AG04450 (cell line): ENCODE measurements around the gene CDH4. TPM values are rescaled to one million over a fixed set of nuclear protein-coding genes. Genes with fewer than 3 reads are reported as not detected.

Experiments used
- CTCF ChIA-PET: fragments of 300-600, 350-600 bp; formaldehyde crosslinking; extraction: SDS; loops from one replicate; lab custom pipeline; 2022; ENCODE audit warnings: antibody characterized with exemption, inconsistent platforms; lab: Charles Lee
- POLR2A ChIA-PET: fragments of 350-600 bp; formaldehyde crosslinking; extraction: SDS; loops from one replicate; lab custom pipeline; 2021; ENCODE audit warnings: antibody characterized with exemption, inconsistent platforms; lab: Yijun Ruan, JAX
- DNase-seq: peaks from one replicate; pipeline ENCODE4 v3.0.0-alpha.2; 2011; ENCODE audit warnings: low read depth, low spot score
- H3K27ac ChIP-seq: one replicate; pipeline ENCODE4 v1.5.1; 2012; ENCODE audit warnings: low read depth, low read length, control low read depth
- H3K27me3 ChIP-seq: one replicate; pipeline ENCODE4 v1.6.0; 2012; ENCODE audit warnings: low read length; ENCODE audit not compliant: control insufficient read depth, insufficient read depth
- H3K4me3 ChIP-seq: 2 replicates; pipeline ENCODE4 v1.5.1; 2011; ENCODE audit warnings: mild to moderate bottlenecking, low read depth, low read length, control low read depth
- H3K9me3 ChIP-seq: 2 replicates; pipeline ENCODE4 v1.5.1; 2012; ENCODE audit warnings: low read length; ENCODE audit not compliant: control insufficient read depth, insufficient read depth
- CTCF ChIP-seq: IDR thresholded peaks from 2 replicates; pipeline ENCODE4 v1.5.1; 2011; ENCODE audit warnings: low read depth, low read length, control low read depth, inconsistent platforms
- polyA plus RNA-seq: library from polyadenylated mRNA; depleted of rRNA; stranded (reverse); fragments of >200 nt; gene quantifications from 2 replicates; pipeline ENCODE4 v1.2.3, GENCODE V29; 2011

CDH4 gene
- polyA plus RNA-seq, 1 experiment: 1.6 TPM

DNA sequence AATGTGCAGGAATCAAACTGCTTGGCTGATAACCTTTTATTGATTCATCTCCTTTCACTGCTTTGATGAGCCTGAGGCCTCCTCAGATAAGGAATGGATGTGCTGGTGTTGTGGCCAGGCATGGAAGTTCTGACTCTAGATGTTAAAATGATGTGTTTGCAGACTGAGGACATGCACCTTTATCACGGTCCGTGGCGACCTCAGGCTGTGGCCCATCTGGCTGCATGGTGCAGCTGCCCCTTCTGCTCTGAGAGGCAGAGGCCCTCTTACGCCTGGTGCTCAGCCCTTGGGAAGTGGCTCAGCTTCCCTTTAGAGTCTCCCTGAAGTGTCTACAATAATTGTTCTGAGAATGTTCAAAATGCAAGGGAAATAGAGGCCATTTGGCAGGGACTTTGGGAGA is 26.2 kb downstream of the CDH4 start:
- no peak for TF ChIP-seq CTCF
- CTCF ChIA-PET: no interaction called here

DNA sequence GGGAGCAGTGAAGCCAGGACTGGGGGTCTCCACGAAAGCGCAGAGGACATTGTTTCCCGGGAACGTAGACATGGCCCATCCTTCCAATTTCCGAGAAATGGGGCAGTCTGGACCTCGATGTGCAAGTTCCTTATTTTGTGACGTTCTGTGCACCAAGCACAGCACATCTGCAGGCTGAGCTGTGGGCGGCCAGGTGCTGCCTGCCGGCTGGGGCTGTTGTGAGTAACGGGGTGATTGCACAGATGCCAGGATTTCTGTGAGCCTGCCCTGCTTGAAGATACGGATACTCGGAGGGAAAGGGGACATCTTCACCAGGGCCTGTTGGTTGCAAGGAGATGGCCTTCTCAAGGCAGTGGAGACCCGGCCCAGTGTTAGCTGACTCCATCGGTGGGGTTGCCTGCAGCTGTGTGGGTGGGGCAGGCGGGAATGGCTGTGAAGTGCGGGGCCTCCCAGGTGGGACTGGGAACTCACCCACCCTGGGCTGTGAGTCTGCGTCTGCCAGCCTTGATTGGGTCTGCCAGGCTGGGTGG is 27.6 kb downstream of the CDH4 start:
- no peak overlapping the region for H3K27ac ChIP-seq
- ChIA-PET POLR2A (no interaction called here), CTCF (no interaction called here)
- DNase-seq: no peak
- H3K27me3 ChIP-seq: no peaks in the 10 kb centered on the region
- H3K9me3 ChIP-seq: peaks cover 10% of the 10 kb centered on the region
- no peak overlapping the region for H3K4me3 ChIP-seq
- no peak for TF ChIP-seq CTCF

More for the DNA sequence above, 26.2 kb downstream of the CDH4 start:
- POLR2A ChIA-PET: no interaction called here
- Histone ChIP-seq H3K27me3 (no peaks in the 10 kb centered on the region), H3K4me3 (no peak overlapping the region), H3K27ac (no peak overlapping the region), H3K9me3 (peaks cover 9% of the 10 kb centered on the region)
- no peak for DNase-seq

GRCh38 chr20:61280217-61280980 is 28.3 kb downstream of the CDH4 start:
- DNase-seq: no peak

DNA sequence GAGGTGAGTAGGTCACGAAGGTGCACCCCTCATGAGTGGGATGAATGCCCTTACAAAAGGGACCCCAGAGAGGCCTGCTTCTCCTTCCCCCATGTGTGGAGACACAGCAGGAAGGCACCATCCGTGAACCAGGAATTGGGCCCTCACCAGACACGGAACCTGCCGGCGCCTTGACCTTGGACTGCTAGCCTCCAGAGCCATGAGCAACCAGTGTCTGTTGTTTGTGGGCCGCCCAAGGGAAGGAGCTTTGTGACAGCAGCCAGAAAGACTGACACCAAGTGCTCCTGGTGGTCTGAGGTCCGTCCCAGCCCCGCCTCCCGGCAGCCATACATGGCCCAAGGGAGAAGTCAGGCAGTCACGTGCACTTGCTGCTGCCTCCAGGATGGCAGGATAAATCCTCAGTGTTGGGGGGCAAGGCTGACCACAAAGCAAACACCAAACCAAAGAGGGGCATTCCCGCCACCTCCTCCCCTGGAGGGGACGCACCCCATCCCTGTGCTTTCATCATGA is 29.3 kb downstream of the CDH4 start:
- ChIA-PET CTCF (no interaction called here), POLR2A (no interaction called here)
- no peak for DNase-seq
- Histone ChIP-seq H3K9me3 (peaks cover 7% of the 10 kb centered on the region), H3K4me3 (no peak overlapping the region), H3K27me3 (no peaks in the 10 kb centered on the region), H3K27ac (no peak overlapping the region)
- no peak for TF ChIP-seq CTCF

More at GRCh38 chr20:61280217-61280980, 28.3 kb downstream of the CDH4 start:
- ChIA-PET POLR2A (no interaction called here), CTCF (no interaction called here)
- H3K27ac ChIP-seq: no peak overlapping the region
- TF ChIP-seq CTCF: no peak
- peaks cover 7% of the 10 kb centered on the region for H3K9me3 ChIP-seq
- no peak overlapping the region for H3K4me3 ChIP-seq
- H3K27me3 ChIP-seq: no peaks in the 10 kb centered on the region

DNA sequence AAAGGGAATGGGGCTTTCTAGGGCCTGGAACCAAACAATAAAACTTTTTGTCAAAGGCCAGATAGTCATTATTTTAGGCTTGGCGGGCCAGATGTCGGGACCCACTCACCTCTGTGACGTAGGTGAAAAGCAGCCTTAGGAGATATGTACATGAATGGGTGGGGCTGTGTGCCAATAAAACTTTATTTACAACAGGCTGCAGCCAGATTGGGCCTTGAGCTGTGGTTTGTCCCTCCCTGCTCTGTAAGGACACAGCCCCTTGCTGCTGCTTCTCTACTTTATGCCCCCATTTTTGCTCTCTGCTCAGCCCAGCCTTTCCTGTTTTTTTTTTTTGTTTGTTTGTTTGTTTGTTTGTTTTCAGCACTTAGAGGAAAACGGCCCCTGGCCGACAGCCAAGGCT is 32.7 kb downstream of the CDH4 start:
- Histone ChIP-seq H3K27ac (no peak overlapping the region), H3K9me3 (peaks cover 21% of the 10 kb centered on the region), H3K4me3 (no peak overlapping the region), H3K27me3 (no peaks in the 10 kb centered on the region)
- TF ChIP-seq CTCF: no peak
- ChIA-PET POLR2A (no interaction called here), CTCF (no interaction called here)
- DNase-seq: no peak
